COLO668 (cell line): ENCODE results near the gene VWA3A.

ENCODE experiments used
- DNase-seq: peaks from one replicate; lab custom pipeline; 2025; ENCODE audit not compliant: unreplicated experiment; lab: John Stamatoyannopoulos, UW

VWA3A gene

DNA sequence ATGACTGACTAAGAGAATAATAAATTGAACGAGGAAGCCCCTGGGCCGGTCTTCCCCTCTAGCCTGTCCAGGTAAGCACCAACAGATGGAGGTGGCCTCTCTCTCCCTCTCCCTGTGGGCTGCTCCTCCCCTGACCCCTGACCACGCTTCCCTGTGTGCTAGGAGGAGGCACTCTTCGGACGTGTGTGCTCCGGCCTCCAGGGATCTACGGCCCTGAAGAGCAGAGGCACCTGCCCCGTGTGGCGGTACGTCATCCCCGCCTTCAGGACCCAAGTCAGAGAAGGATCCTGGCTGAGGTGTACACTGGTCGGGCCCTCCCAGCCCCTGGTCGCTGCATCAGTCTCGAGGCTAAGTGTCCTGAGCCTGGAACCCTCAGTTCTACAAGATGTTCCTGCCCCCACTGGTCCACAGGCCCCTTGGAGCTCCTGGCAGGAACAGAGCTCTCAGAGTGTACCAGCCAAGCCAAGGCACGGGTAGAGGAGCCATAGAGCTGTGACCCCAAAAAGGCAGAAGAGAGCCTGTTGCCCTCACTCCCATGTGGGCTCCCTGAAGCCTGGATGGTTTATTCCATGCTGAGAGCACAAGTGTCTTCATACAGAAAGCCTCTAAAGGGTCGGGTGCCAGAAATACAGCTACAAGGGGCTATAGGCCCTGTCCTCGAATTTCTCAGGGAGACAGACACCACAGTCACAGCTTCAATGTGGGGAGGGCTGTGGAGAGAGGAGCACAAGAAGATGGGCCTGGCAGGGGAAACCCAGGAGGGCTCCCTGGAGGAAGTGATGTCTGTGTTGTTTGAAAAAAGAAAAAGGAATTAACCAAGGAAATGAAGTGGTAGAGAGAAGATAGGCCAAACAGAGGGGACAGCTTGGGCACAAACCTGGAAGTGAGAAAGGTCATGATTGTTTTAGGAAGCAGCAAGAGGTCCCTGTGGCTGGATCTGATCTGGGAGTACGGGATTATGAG, 85.9 kb downstream of the VWA3A start:
- DNase-seq, result no peak

DNA sequence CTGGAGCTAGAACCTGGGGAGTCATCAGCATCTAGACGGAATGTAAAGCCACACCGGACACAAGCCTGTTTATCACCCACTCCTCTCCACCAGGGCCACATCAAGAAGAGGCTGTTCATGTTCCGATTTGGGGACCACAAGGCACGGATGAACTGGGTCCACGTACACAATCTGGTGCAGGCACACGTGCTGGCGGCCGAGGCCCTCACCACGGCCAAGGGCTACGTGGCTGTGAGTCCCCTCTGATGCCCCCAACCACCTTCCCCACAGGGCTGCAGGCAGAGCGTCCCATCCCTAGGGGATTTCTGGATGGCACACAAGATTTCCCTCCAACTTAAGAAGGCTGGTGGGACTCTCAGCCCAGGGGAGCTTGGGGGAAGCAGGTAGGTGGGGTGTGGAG, 89.1 kb downstream of the VWA3A start:
- no peak for DNase-seq

DNA sequence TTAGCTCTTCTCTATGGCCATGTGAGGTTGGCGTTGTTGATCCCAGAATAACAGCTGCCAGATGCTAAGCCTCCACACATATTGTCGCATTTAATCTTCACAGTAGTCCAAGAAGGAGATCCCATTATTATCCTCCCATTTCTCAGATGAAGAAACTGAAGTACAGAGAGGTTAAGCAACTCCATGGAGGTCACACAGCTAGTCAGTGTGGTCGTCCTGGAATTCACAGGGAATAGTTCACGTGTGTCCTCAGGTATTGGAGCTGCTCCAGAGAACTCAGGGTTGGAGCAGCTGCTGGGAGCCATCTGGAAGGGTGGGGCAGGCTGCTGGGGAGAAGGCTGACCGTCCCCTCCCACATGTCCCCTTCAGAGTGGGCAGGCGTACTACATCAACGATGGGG, 89.5 kb downstream of the VWA3A start:
- no peak for DNase-seq

DNA sequence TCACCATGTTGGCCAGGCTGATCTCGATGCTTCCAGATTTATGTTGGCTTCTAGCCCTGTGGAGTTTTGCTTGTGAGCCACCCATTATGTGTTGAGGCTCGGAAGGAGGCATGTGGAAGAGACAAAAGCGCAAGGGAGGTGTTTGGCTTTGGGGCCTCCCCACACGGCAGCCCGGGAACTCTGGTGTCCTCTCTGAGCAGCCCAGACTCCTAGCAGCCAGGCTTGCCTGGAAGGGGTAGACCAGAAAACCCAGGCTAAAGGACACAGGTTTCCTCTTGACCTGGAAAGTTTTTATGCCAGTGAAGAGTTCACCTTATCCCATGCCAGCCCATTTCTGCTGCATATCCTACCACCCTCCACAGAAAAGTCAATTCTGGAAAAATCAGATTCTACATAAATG, 91.0 kb downstream of the VWA3A start:
- no peak for DNase-seq

DNA sequence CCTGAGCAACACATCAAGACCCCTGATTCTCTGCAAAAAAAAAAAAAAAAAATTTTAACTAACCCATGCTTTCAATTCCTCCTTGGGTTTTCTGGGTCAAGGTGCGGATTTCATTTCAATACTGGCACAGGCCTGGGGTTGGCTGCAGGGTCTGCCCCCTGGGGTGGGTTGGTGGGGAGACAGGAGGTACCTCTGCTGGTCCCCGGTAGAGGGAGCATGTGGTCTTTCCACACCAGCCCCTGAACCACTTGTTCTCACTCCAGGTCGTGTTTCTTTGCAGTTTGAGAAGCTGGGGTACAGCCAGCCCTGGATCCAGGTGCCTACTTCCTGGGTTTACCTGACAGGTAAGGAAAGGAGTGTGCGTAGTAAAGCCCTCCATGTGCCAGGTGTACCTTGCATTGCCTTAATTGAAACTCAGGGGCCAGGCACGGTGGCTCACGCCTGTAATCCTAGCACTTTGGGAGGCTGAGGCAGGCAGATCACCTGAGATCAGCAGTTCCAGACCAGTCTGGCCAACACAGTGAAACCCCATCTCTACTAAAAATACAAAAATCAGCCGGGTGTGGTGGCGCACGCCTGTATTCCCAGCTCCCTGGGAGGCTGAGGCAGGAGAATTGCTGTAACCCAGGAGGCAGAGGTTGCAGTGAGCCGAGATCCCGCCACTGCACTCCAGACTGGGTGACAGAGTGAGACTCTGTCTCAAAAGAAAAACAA, 91.7 kb downstream of the VWA3A start:
- DNase-seq, result peak; percentile 7

DNA sequence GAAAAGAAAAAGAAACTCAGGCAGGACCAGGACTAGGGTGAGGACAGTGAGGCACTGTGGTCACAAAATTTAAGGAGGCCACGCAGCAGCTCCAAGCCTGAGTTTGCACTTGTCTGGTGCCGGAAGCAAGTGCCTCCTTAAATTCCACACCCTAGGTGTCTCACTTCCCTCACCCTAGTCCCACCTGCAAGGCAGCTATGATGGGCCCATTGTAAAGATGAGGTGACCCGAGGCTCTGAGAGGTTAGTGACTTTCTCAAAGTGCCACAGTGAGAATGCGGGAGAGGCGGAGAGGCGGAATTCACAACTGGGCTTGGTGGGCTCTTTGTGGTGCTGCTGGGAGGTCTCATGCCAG, 92.3 kb downstream of the VWA3A start:
- DNase-seq, result no peak

DNA sequence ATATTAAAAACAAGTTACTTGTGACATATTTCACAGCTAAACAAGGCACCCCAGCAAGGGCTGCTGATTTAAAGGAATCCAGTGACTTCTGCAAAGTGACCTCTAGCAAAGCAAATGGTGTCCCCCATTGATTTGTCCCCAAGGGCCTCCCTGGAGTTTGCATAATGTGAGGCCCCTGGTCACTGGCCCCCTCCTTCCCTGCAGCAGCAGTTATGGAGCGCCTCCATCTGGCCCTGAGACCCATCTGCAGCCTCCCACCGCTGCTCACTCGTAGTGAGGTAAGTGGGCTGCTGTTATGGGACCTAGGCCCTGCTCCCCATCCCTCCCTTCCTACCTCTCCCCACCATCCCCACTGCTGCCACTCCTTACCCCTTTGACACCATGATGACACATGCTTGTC, 94.2 kb downstream of the VWA3A start:
- no peak for DNase-seq

DNA sequence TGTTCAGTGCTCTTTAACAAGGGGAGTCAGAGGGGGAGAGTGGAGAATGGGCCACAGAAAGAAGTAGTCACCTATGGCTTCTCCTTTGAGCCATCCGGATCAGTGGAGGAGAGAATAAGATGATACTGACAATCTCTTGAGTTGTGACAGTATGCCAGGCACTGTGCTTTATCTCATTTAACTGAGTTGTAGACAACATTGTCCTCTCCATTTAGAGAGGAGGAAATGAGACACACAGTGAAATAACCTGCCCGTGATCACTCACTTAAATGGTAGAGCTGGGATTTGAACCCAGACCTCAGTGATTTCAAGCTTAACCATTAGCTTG, 95.9 kb downstream of the VWA3A start:
- DNase-seq, result no peak

DNA sequence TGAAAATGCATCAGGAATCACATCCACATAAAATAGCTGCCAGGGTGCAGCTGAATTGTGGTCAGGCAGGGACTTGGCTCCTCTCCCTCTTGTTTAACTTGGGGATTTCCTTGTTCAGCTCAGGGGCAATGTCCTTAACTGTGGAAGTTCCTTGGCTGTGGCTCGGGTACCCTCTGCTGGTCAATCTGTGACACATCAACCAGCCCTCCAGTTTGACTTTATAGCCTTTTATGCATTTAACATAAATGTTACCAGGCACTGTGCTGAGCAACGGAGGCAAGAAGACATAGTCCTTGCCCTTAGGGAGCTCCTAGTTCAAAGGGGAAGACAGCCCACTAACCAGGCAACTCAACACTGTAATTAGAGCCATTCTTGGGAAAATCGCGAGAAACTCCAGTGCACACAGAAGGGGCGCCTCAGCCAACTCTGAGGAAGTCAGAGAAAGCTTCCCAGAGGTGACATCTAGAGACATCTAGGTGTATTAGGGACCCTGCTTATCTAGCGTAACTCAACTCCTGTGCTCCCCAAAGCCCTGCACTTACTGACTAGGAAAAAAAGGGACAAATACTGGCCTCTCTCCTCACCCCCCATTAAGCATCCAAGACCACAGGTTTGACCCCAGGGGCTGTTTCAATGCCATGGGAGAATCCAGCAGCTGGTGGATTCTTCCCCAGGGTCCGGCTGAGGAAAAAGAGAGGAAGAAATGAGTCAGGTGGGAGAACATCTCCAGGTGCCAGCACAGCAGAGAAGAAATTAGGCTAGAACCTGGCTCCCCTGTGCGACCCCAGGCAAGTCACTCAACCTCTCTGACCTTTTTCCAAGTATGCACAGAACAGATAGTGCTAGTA, 96.5 kb downstream of the VWA3A start:
- peak; percentile 63 for DNase-seq

DNA sequence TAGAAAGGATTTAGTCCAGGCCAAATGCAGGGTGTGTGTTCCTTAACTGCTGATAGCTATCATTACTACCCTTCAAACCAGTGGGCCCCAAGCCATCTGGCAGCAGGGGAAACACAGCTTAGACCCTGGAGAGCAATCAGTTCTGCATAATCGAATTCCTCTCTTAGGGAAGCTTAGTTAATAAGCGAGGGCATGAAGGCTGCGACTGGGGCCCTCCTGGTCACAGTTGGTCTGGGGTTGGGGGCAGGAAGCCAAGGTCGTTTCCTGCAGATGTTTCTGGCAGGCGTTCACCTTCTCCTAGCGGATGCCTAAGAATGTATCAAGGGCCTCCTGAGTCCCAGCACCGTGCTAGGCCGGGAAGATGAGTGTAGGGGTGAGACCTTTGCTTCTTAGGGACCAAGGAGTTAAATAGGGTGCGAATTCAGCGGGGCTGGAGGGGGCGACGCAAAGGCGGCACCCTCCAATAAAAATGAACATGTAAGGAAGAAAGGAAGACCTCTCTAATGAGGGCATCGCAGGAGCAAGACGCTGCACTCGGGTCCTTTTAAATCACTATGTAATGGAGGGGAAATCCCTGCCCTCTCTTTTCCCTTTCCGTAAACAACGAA, 97.2 kb downstream of the VWA3A start:
- no peak for DNase-seq

DNA sequence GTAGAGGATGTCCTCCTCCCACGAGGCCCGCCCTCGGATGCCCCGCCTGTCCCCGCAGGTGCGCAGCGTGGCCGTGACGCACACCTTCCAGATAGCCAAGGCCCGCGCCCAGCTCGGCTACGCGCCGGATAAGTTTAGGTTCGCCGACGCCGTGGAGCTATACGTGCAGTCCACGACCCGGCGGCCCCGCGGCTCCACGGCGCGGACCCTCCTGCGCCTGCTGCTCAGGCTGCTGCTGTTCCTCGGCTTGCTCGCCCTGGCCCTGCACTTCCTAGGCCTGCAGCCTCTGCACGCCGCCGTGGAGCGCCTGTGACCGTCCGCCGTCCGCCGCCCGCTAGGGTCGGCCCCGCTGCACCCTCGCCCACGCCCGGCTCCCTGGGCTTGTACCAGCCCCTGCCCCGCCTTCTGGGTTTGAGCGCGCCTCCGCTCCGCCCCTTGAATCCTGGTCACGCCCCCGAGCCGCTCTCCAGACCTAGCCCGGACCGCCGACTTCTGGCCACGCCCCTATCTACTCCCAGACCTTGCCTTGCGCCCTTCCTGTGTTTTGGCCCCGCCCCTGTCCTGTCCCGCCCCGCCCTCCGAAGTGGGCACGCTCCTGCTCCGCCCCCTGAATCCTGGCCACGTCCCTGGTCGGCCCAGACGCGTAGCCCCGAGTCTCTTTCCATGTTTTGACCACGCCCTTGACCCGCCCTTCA, 97.9 kb downstream of the VWA3A start:
- DNase-seq, result peak; percentile 99

DNA sequence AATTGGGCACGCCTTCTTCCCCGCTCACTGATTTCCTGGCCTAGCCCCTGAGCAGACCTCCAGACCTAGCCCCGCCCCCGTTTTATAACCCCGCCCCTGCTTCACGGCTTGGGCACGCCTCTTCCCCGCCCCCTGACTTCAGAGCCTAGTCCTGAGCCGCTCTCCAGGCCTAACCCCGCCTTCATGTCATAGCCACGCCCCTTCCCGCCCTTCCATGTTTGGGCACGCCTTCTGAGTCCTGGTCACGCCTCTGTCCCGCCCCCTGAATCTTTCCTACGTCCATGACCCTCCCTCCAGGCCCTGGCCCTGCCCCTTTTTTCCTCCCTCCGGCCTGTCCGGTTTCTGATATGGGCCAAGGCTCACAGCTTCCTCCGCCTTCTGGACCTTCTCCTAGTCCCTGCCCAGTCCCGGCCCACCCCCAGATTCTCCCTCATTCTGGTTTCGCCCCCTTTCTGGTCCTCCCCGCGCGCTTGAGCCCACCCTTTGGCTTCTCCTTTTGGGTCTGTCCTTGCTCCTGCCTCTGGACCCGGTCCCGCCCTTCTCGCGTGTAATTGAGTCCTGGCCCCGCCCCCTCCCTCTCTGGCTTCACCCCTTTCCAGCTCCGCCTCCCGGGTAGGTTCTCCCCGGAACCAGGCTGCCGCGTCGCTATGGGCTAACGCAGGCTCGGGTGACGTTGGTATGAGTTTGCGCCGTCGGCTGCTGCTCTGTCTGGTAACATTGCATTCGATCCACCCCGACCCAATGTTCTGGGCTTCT, 98.6 kb downstream of the VWA3A start:
- DNase-seq, result peak; percentile 99

DNA sequence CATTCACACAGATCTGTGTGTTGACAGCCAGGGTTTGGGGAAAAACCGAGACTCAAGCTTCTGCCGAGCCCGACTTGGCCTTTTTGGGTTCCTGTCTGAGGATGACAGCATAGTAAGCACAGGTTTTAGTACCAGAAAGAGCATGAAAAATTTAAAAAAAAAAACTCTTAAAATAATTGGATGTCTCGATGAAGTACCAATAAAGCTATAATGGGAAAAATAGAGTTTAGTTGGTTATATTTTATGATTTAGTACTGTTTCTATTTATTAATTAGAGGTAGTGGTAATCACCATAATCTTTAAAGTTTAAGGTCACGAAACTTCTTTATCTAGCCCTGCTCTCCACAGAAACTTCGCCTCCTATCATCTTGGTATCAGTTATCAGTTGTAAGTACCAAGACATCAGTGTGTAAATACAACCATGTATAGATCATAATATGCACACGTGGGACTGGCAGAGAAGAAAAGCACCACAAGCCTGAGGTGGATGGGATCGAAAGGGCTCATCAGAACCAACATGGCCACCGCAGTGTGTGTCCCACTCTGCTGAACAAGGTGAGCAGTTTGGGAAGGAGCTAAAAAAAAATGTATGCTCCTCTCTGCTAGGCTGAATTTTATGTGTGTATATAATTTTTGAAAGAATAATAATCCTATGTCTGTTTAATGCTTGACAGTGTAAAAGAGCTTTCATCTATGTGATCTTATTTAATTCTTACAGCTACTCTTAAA, 99.4 kb downstream of the VWA3A start:
- peak; percentile 18 for DNase-seq

DNA sequence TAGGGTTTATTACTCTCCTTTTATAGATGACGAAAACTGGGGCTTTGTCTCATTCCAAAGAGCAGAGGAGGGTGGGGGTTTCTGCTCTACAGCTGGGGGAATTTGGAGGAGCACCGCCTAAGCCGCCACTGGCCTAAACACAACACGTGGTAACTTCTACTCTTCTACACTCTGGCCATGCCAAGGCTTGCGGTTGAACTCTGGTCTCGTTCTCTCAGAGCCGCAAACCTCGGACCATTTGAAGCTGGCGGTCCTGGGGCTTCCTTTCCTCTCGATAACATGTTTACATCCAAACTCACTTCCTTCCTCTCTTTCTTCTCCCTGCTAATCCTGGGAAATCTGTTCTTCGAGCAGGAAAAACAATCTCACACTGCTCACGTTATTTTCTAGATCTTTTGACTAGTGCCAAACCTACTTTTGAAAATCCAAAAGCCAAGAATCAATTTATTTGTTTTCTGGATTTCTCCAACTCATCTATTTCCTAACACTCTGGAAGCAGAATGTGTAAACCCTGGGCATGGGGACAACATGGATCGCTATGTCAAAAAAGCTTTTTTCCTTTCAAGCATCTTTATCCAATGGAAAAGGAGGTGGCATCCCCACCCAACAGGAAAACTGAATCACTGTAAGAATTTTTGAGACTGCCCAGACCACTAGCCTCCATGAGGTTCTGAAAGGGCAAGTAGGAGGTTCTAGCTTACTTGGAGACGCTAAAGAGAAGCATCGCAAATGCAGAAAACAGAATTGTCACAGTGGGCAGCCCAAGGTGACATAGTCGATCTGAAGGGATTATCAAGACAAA, 100.1 kb downstream of the VWA3A start:
- peak; percentile 44 for DNase-seq

DNA sequence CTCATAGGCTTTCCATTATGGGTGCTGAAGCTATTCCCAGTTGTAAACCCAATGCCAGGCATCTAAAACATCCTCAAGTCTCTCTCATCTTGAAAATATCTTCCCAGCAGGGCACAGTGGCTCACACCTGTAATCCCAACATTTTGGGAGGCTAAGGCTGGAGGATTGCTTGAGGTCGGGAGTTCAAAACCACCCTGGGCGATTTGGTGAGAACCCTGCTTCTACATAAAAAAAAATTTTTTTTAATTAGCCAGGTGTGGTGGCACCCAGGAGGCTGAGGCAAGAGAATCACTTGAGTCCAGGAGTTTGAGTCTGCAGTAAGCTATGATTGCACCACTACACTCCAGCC, 100.7 kb downstream of the VWA3A start:
- DNase-seq, result no peak

DNA sequence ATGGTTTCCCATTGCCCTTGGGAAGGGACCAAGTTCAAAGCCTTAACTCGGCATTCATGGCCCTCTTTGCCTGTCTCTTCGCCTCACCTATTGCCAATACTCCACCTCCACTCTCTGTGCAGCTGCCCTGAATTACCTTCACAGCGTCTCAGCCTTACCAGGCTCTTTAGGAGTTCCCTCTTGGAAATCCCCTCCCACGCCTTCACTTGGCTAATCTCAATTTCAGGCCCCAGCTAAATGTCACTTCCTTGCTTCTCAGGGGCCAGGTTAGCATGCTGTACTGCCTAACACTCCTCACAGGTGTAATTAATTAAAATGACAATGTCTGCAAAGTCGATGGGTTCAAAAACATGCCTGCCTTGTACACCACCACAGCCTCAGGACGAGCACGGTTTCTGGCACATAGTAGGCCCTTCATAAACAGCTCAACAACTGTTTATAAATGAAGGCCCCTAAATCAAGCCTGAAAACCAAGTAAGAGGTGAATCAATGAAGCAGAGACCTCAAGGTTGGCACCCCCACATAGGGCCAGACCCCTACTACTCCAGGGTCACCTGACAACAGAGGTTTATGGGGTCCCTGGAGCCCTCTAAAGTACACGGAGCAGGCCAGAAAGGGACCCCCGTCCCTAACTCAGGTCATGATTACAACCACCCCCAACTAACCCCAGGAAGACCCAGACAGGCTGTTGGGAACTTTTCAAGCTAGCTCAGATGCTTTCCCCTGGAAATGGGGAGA, 102.5 kb downstream of the VWA3A start:
- DNase-seq, result no peak

DNA sequence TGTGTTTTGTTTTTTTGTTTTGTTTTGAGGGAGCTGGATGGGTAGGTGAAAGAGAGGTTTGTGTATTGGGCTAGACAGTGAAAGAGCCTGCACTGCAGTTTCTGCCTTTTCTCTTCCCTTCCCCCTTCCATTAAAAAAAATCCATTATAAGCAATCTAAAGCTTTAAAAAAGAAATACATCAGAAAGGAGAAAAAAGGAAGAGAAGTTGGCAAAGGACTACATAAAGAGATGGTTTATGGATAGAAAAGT, 103.0 kb downstream of the VWA3A start:
- no peak for DNase-seq
